ENCODE data around the gene ITGB1.

- TF ChIP-seq CTCF (conservative IDR thresholded peaks at IDR 0.05 in 1 of 2, IDR thresholded peaks at IDR 0.05 in 1 of 2; ENCODE audit: extremely low read depth in 1 of 2, insufficient read depth in 1 of 2, low read depth in 1 of 2, low read length in 2 of 2) (no peak), EZH2 (IDR thresholded peaks at IDR 0.05; ENCODE audit: borderline replicate concordance, low read length) (no peak)
Observed at GRCh38 chr10:32954545-32955298, 3.3 kb downstream of the ITGB1 start.

Measured in mammary epithelial cell (primary cell).